Right lung (tissue), 10 donors: ENCODE measurements around the gene CNN1. TPM values are rescaled to one million over a fixed set of nuclear protein-coding genes. Genes with fewer than 3 reads are reported as not detected.
A peak's percentile ranks its signal among the peaks of the same experiment; 100 is the strongest.

Experiments
- DNase-seq, 2 donors: peaks; one replicate each; pipeline ENCODE4 v3.0.0-alpha.2; 2013
- long read RNA-seq, 8 donors: transcript quantifications; one replicate each; lab custom pipeline, GENCODE V29; 2026
- polyA plus RNA-seq, 5 donors: library from polyadenylated mRNA; unstranded; fragments of 120-200 nt; gene quantifications; one replicate each; pipeline versions ENCODE4 v1.2.1 to v1.2.3, GENCODE V29; 2013; ENCODE audit warnings: inconsistent platforms in 1 of 5, low replicate concordance in 1 of 5; ENCODE audit not compliant: insufficient read length in 5 of 5, insufficient read depth in 1 of 5

Gene CNN1
- 10 to 100 TPM in 2 of 5 donors, 1 to 10 TPM in 3; 4.2 to 21.1 (median 9.8) TPM for polyA plus RNA-seq
- long read RNA-seq, donor 1, transcript CNN1-201 (7 exons, 1,633 nt): major isoform, 5 of 5 reads
- long read RNA-seq, donor 1, partial matches to known transcripts: 0 of 5 reads
- long read RNA-seq, donor 1, other reads (novel, unspliced or antisense): 0 of 5 reads
- long read RNA-seq, donor 2, partial matches to known transcripts: 0 of 3 reads
- long read RNA-seq, donor 2, other reads (novel, unspliced or antisense): 0 of 3 reads
- long read RNA-seq, donor 3, partial matches to known transcripts: 0 of 3 reads
- long read RNA-seq, donor 3, other reads (novel, unspliced or antisense): 0 of 3 reads
- long read RNA-seq, donor 4, partial matches to known transcripts: 0 of 2 reads
- long read RNA-seq, donor 4, other reads (novel, unspliced or antisense): 0 of 2 reads
- long read RNA-seq, donor 5, partial matches to known transcripts: 0 of 1 reads
- long read RNA-seq, donor 5, other reads (novel, unspliced or antisense): 0 of 1 reads
- long read RNA-seq, donor 6, transcript CNN1-201 (7 exons, 1,633 nt): major isoform, 7 of 65 reads
- long read RNA-seq, donor 6, partial matches to known transcripts: 15 of 65 reads
- long read RNA-seq, donor 6, other reads (novel, unspliced or antisense): 42 of 65 reads
- long read RNA-seq, donor 7, partial matches to known transcripts: 0 of 2 reads
- long read RNA-seq, donor 7, other reads (novel, unspliced or antisense): 0 of 2 reads
- long read RNA-seq, donor 8, partial matches to known transcripts: 0 of 2 reads
- long read RNA-seq, donor 8, other reads (novel, unspliced or antisense): 0 of 2 reads

DNA sequence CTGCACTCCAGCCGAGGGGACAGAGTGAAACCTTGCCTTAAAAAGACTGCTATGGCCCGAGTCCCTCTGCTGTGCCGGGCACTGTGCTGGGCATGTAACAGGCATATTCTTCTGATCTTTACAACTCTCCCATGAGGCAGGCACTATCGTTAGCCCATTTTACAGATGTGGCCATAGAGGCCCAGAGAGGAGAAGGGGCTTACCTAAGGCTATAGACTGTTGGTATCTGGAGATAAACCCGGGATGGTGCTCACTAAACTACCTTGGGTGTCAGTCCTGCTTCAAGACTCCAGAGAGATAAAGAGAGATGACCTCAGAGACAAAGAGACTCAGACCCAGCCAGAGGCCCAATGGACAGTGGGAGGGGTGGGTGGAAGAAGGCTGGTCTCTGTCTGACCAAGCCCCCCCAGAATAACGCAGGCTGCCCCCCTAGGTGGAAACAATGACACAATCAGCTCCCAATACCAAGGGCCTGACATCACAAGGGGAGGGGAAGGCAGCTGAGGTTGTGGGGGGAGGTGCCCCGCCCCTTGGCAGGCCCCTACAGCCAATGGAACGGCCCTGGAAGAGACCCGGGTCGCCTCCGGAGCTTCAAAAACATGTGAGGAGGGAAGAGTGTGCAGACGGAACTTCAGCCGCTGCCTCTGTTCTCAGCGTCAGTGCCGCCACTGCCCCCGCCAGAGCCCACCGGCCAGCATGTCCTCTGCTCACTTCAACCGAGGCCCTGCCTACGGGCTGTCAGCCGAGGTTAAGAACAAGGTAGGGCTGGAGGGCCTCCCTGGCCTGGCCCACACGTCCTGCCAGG, at the start of gene CNN1:
TSS of gene CNN1 (plus strand) at position 620 of the 805 bp plus-strand sequence. CDS start at position 697, 77 bp downstream.
- DNase-seq: no peak

DNA sequence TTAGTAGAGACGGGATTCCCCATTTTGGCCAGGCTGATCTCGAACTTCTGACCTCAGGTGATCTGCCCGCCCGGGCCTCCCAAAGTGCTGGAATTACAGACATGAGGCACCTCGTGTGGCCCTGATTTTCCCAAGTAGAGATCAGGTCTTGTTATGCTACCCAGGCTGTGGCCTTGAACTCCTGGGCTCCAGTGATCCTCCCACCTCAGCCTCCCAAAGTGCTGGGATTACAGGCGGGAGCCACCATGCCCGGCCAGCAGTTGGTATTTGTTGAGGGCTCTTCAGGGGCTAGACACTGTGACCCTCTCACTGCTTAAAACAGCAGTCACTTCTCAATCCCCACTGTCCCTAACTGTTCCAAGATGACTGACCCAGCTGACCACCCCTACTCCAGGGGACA, 49.3 kb upstream of the CNN1 start:
- no peak for DNase-seq

DNA sequence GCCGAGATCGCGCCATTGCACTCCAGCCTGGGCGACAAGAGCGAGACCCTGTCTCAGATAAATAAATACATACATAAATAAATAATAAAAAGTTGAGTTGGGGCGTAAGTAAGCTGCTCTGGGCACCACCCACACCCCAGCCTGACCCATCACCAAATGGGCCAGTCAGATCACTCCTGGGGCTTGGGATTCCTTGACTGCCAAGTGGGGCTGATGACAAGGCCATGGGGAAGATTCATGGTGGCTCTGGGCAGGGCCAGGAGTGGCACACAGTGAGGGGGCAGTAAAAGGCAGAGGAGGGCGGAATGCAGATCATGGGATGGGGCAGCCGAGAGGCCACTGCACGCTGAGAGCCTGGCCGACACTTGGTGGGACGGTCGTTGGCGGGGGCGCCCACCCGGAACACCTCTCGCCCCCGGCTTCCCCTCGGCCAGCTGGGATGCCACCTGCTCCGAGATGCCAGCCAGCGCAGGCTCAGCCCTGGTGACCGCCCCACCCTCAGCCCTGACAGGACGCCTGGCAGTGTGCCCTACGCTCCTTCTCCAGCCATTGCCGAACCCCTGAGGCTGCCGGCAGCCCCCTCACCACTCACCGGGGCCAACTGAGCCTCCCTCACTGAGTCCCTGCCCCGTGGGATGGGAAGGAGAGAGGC, 43.9 kb upstream of the CNN1 start:
- DNase-seq: no peak

DNA sequence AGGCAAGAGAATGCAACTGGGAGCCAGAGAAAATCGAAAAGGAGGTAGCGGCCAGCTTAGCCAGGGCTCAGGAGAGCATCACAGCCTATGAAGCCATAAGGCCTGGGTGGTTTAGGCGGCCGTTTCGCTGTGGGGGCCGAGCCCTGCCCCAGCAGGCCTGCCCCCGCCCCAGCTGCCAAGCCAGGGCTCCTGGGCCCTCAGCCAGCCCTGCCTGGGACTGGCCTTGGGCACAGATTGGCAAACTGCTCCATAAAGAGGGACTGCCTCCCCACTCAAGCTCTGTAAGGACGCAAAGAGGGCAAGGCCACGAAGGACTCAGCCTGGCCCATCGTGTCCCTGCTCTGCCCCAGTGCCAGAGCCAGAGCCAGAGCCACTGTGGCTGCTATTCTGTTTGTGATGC, 43.2 kb upstream of the CNN1 start:
- DNase-seq: no peak

DNA sequence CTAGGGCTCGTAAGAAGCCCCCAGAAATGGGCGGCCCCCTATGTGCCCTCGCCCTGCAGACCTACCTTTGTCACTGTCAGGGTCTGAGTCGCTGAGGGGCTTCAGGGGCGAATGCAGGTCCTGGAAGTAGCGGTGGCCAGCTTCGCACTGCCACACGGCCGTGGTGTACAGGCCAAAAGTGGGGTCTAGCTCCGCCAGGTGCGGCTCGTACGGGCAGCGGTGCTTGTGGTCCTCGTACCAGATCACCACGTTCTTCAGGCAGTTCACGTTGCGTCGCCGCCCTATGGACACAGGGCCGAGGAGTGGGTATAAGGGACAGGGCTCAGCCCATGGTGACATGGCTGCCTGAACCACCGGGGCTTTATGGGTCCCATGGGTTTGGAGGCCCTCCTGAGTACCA, 42.8 kb upstream of the CNN1 start:
- no peak for DNase-seq

- no peak for DNase-seq
These were observed 42.1 kb upstream of the CNN1 start for GRCh38 chr19:11496391-11497163.

DNA sequence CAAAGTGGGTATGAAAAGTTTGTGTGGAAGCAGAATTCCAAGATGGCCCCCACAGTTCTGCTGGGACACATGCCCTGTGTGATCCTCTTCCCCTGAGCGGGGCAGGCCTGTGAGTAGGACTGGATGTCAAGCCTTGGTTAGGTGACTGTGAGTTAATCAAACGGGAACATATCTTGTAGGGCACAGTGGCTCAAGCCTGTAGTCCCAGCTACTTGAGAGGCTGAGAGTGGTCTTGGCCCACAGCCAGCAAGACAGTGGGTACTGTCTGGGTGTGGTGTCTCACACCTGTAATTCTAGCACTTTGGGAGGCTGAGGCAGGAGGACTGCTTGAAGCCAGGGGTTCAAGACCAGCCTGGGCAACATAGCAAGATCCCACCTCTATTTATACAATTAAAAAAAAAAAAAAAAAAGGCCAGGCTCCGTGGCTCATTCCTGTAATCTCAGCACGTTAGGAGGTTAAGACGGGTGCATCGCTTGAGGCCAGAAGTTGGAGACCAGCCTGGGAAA, 39.4 kb upstream of the CNN1 start:
- DNase-seq: no peak

GRCh38 chr19:11499890-11500420, 38.7 kb upstream of the CNN1 start:
- no peak for DNase-seq

DNA sequence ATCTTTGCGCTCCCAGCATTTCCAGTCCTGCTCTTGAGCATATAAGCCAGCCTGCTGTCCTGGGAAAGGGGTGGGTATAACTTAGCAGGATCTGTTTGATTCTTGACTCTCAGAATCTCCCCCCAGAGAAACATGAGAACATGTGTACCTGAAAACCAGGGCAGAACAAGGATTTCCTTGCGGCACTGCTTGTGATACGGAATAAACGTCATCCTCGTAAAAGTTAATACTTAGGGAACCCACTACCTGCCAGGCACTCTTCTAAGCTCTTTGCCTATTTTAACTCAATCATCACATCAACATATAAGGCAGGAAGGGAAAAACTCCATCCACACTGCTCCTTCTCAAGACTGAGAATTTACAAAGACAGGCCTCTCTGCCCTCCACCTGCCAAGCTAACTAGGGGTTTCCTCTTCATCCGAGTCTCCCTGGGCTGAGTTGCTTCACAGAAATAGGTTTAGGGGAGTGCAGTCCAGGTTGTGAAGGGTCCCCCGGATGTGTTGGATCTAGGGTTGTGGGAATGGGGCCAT, 34.1 kb upstream of the CNN1 start:
- DNase-seq: no peak

- peak; percentile 92 to 93 for DNase-seq
These were observed 33.6 kb upstream of the CNN1 start for GRCh38 chr19:11505032-11505503.

DNA sequence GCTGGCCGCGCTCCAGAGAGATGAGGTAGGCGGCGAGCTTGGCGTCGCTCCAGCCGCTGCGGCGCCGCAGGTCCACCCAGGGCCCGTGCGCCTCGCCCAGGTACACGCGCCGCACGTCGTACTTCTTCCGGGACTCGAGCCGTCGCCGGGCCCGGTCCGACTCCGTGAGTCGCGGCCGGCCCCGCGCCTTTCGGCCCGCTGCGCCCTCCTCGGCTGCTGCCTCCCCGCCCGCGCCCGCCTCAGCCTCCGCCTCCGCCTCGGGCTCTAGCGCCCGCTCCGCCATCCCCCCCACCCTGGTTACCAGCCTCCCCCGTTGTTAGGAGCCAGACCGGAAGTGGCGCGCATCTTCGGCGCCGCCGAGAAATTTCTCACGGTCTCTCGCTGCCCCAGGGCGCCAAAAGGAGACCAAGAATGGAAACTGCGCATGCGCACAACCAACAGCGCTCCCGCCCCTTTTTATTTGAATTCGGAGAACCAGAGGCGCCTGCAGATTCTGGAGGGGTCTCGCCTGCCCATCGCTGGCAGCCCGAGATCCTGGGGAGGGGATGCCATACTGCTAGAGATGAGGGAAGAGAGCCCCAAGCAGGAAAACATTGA, 33.0 kb upstream of the CNN1 start, which contains the start of gene ZNF653:
TSS of gene ZNF653 (minus strand) at position 336 of the 597 bp plus-strand sequence. CDS start at position 283, 53 bp downstream.
- peak; percentile 96 for DNase-seq

- no peak for DNase-seq
These were observed 32.5 kb upstream of the CNN1 start for GRCh38 chr19:11506101-11506555.

DNA sequence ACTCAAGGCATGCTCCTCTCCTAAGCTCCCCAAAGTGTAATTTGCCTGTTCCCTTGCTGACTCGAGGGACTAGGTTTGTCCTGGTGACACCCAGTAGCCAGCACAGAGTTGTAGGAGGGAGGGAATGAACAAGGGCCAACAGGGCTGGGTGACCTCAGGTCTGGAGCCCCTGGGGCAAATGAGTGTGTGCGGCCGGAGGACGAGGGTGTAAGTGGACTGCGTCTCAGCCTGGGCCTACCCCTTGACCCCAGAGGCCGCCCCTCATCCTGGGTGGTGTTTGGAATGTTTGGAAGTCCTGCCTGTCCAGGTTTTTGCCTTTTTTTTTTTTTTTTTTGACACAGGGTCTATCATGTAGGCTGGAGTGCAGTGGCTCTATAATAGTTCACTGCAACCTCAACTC, 31.7 kb upstream of the CNN1 start:
- no peak for DNase-seq

GRCh38 chr19:11507370-11508078, 31.1 kb upstream of the CNN1 start:
- DNase-seq: no peak

GRCh38 chr19:11510444-11510843, 28.2 kb upstream of the CNN1 start:
- no peak for DNase-seq

DNA sequence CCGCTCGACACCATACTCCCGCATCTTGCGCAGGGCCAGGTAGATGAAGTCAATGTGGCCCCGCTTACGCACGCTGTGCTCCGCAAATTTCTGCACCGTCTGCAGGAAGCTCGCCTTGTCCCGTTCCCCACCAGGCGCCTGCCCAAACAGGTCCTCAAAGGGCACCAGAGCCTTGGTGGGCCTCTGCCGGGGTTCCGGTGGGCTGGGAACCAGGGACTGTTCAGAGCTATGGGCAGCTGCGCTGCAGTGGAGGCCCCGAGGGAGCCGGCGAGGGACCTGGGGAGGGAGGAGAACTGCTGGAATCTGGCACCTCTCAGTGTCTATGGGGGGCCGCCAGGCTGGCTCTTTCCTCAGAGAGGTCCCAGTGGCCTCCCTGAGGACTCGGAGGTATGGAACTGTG, 24.7 kb upstream of the CNN1 start:
- no peak for DNase-seq

DNA sequence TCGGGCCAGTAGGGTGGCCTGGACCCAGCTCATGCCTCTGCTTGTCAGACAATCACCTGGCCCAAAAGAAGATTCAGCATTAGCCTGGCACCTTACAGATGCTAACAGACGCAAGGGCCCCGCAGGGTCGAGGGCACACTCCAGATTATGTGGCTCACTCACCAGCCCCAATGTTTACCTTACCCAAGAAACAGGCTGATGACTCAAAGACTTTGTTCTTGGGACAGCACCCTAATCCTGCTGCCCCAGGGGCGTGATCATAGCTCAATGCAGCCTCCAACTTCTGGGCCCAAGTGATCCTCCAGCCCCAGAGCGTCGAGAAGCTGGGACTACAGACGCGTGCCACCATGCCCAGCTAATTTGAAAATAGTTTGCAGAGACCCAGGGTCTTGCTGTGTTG, 19.5 kb upstream of the CNN1 start:
- no peak for DNase-seq
